H9 (cell line): Measurements from ENCODE around the gene CR1L. TPM values are rescaled to one million over a fixed set of nuclear protein-coding genes. Genes with fewer than 3 reads are reported as not detected.

ENCODE experiments used
- DNase-seq: peaks from one replicate; pipeline ENCODE4 v3.0.0-alpha.2; 2017
- H2AFZ ChIP-seq: one replicate; pipeline ENCODE4 v1.6.1; 2013; ENCODE audit warnings: mild to moderate bottlenecking, low read length, control low read depth, moderate library complexity
- H2AK5ac ChIP-seq: 2 replicates; pipeline ENCODE4 v1.6.1; 2013; ENCODE audit warnings: low read length, control low read depth, mixed read lengths; ENCODE audit not compliant: insufficient read length
- H2BK120ac ChIP-seq: one replicate; pipeline ENCODE4 v1.6.1; 2013; ENCODE audit warnings: low read depth, mild to moderate bottlenecking, low read length, control low read depth, inconsistent platforms; ENCODE audit not compliant: poor library complexity, severe bottlenecking
- H2BK12ac ChIP-seq: 2 replicates; pipeline ENCODE4 v1.6.1; 2013; ENCODE audit warnings: low read length, control low read depth, mixed read lengths, low read depth; ENCODE audit not compliant: insufficient read length
- H2BK15ac ChIP-seq: 2 replicates; pipeline ENCODE4 v1.6.1; 2013; ENCODE audit warnings: low read depth, low read length, control low read depth
- H2BK20ac ChIP-seq: one replicate; pipeline ENCODE4 v1.6.1; 2013; ENCODE audit warnings: low read depth, mild to moderate bottlenecking, low read length, control low read depth, inconsistent platforms; ENCODE audit not compliant: poor library complexity, severe bottlenecking
- H2BK5ac ChIP-seq: 2 replicates; pipeline ENCODE4 v1.6.1; 2013; ENCODE audit warnings: low read length, control low read depth, mixed read lengths; ENCODE audit not compliant: insufficient read length
- H3K14ac ChIP-seq: 2 replicates; pipeline ENCODE4 v1.6.1; 2013; ENCODE audit warnings: low read length, control low read depth; ENCODE audit not compliant: insufficient read depth
- H3K18ac ChIP-seq: 2 replicates; pipeline ENCODE4 v1.6.1; 2013; ENCODE audit warnings: low read depth, mild to moderate bottlenecking, mixed read lengths, low read length, control low read depth; ENCODE audit not compliant: insufficient read length
- H3K23ac ChIP-seq: 2 replicates; pipeline ENCODE4 v1.6.1; 2013; ENCODE audit warnings: low read length, control low read depth, mixed read lengths, low read depth; ENCODE audit not compliant: insufficient read length
- H3K23me2 ChIP-seq: 2 replicates; pipeline ENCODE4 v1.6.1; 2013; ENCODE audit warnings: low read depth, mild to moderate bottlenecking, mixed read lengths, low read length, control low read depth; ENCODE audit not compliant: insufficient read length, poor library complexity, severe bottlenecking
- H3K27ac ChIP-seq: 2 replicates; pipeline ENCODE4 v1.5.1; 2013; ENCODE audit warnings: low read length, control low read depth, mixed read lengths, low read depth; ENCODE audit not compliant: insufficient read length
- H3K27me3 ChIP-seq: 2 replicates; pipeline ENCODE4 v1.6.1; 2013; ENCODE audit warnings: low read length, control low read depth, inconsistent platforms; ENCODE audit not compliant: insufficient read depth
- H3K4ac ChIP-seq: 2 replicates; pipeline ENCODE4 v1.6.1; 2013; ENCODE audit warnings: low read depth, mild to moderate bottlenecking, control low read depth, inconsistent platforms, low read length, moderate library complexity
- H3K4me1 ChIP-seq: 2 replicates; pipeline ENCODE4 v1.6.1; 2013; ENCODE audit warnings: low read length, control low read depth, inconsistent platforms; ENCODE audit not compliant: insufficient read depth
- H3K4me2 ChIP-seq: 2 replicates; pipeline ENCODE4 v1.6.1; 2013; ENCODE audit warnings: low read length, control low read depth, mixed read lengths; ENCODE audit not compliant: insufficient read length, insufficient read depth
- H3K56ac ChIP-seq: 2 replicates; pipeline ENCODE4 v1.6.1; 2013; ENCODE audit warnings: low read depth, mild to moderate bottlenecking, mixed read lengths, low read length, control low read depth; ENCODE audit not compliant: insufficient read length
- H3K79me1 ChIP-seq: 2 replicates; pipeline ENCODE4 v1.6.1; 2013; ENCODE audit warnings: low read depth, mild to moderate bottlenecking, moderate library complexity, low read length, control low read depth, inconsistent platforms; ENCODE audit not compliant: insufficient read depth, poor library complexity, severe bottlenecking
- H3K79me2 ChIP-seq: 2 replicates; pipeline ENCODE4 v1.6.1; 2013; ENCODE audit warnings: low read length, control low read depth, inconsistent platforms; ENCODE audit not compliant: insufficient read depth
- H3K9ac ChIP-seq: 2 replicates; pipeline ENCODE4 v1.6.1; 2013; ENCODE audit warnings: low read length, control low read depth, mixed read lengths; ENCODE audit not compliant: insufficient read length; ENCODE audit errors: extremely low read depth
- H3K9me3 ChIP-seq: one replicate; pipeline ENCODE4 v1.6.1; 2013; ENCODE audit warnings: low read depth, low read length, inconsistent platforms; ENCODE audit not compliant: control insufficient read depth
- H3T11ph ChIP-seq: one replicate; pipeline ENCODE4 v1.6.1; 2013; ENCODE audit warnings: mild to moderate bottlenecking, low read length, control low read depth, inconsistent platforms
- H4K20me1 ChIP-seq: one replicate; pipeline ENCODE4 v1.6.1; 2013; ENCODE audit not compliant: control insufficient read depth, insufficient read length, insufficient read depth
- H4K5ac ChIP-seq: 2 replicates; pipeline ENCODE4 v1.6.1; 2013; ENCODE audit warnings: low read depth, mild to moderate bottlenecking, mixed read lengths, low read length, control low read depth; ENCODE audit not compliant: insufficient read length
- H4K8ac ChIP-seq: replicated peaks from 2 replicates; pipeline ENCODE4 v1.6.1; 2013; ENCODE audit warnings: low read length, control low read depth, mixed read lengths, low read depth; ENCODE audit not compliant: insufficient read length
- H4K91ac ChIP-seq: 2 replicates; pipeline ENCODE4 v1.6.1; 2013; ENCODE audit warnings: low read depth, mild to moderate bottlenecking, moderate library complexity, mixed read lengths, low read length, control low read depth; ENCODE audit not compliant: insufficient read length
- H3K27ac Mint-ChIP-seq, 3 experiments: 2 replicates in 2 of 3; 3 replicates in 1 of 3; pipeline ENCODE4 v1.8.0; 2020 to 2021; ENCODE audit warnings: mixed read lengths in 3 of 3, mild to moderate bottlenecking in 1 of 3, moderate library complexity in 1 of 3
- H3K27me3 Mint-ChIP-seq: 2 replicates; pipeline ENCODE4 v1.8.0; 2021; ENCODE audit warnings: low read depth, mild to moderate bottlenecking, moderate library complexity, mixed read lengths
- H3K36me3 Mint-ChIP-seq, 3 experiments: 2 replicates in 2 of 3; 3 replicates in 1 of 3; pipeline ENCODE4 v1.8.0; 2020 to 2021; ENCODE audit warnings: low read depth in 3 of 3, mixed read lengths in 3 of 3; ENCODE audit not compliant: insufficient read depth in 1 of 3
- H3K4me1 Mint-ChIP-seq, 2 experiments: 2 replicates each; pipeline ENCODE4 v1.8.0; 2020; ENCODE audit warnings: mixed read lengths in 2 of 2
- H3K4me3 Mint-ChIP-seq, 2 experiments: 2 replicates in 1 of 2; 3 replicates in 1 of 2; pipeline ENCODE4 v1.8.0; 2020 to 2021; ENCODE audit warnings: mild to moderate bottlenecking in 2 of 2, mixed read lengths in 2 of 2, moderate library complexity in 1 of 2
- H3K9me3 Mint-ChIP-seq, 2 experiments: 2 replicates in 1 of 2; 3 replicates in 1 of 2; pipeline ENCODE4 v1.8.0; 2020; ENCODE audit warnings: mild to moderate bottlenecking in 2 of 2, mixed read lengths in 2 of 2, moderate library complexity in 1 of 2
- WGBS: extraction: QIAGEN DNeasy Blood & Tissue Kit; methylation state at CpG from one replicate; pipeline ENCODE4 v1.1.7; 2013; ENCODE audit warnings: missing lambda C conversion rate, low lambda C conversion rate, mixed read lengths; ENCODE audit not compliant: insufficient read length; ENCODE audit errors: extremely low coverage; 5-methylcytosine and 5-hydroxymethylcytosine counted together
- total RNA-seq: library from RNA; stranded (reverse); gene quantifications from 2 replicates; pipeline ENCODE4 v1.2.1, GENCODE V29; 2021
- TF ChIP-seq, protein P1 (sequence below): fragments of 200-600 bp; sonication (generic); conservative IDR thresholded peaks from 3 replicates; pipeline ENCODE4 v1.8.0; 2021; ENCODE audit warnings: antibody characterized with exemption, mild to moderate bottlenecking

CR1L gene
- total RNA-seq, 1 experiment from 2014 or later, result 0.37 TPM

- H3K4me1 ChIP-seq, result peaks cover 2% of the 10 kb centered on the region; the same call in 1 of the 2 replicates
- WGBS, result no CpG with 5 or more reads among the region's 44 CpGs
- H4K8ac ChIP-seq, result no peak overlapping the region
- Mint-ChIP-seq H3K4me3 (0 out of 5 replicates have a peak overlapping the region, but pooled peaks of 1 of the 2 experiments have one; percentile 8), H3K27ac (no peak overlapping the region), H3K4me1 (peaks cover 12 to 16% of the 10 kb centered on the region in 2 experiments), H3K36me3 (peaks cover 1 to 12% (median 2%) of the 10 kb centered on the region in 3 experiments; a peak in 5 of 7 replicates), H3K9me3 (peaks cover 10 to 20% of the 10 kb centered on the region in 2 experiments), H3K27me3 (no peaks in the 10 kb centered on the region; the same call in 1 of the 2 replicates)
- no peak overlapping the region for H3T11ph ChIP-seq
- no peak overlapping the region for H3K9ac ChIP-seq
- no peak overlapping the region for H2BK120ac ChIP-seq
- peaks cover 3% of the 10 kb centered on the region; the same call in 1 of the 2 replicates for H3K27me3 ChIP-seq
- H2BK20ac ChIP-seq, result no peak overlapping the region
- no peak overlapping the region for H2BK15ac ChIP-seq
- no peak overlapping the region for H2BK5ac ChIP-seq
- H3K56ac ChIP-seq, result no peak overlapping the region
- TF ChIP-seq, protein P1, sequence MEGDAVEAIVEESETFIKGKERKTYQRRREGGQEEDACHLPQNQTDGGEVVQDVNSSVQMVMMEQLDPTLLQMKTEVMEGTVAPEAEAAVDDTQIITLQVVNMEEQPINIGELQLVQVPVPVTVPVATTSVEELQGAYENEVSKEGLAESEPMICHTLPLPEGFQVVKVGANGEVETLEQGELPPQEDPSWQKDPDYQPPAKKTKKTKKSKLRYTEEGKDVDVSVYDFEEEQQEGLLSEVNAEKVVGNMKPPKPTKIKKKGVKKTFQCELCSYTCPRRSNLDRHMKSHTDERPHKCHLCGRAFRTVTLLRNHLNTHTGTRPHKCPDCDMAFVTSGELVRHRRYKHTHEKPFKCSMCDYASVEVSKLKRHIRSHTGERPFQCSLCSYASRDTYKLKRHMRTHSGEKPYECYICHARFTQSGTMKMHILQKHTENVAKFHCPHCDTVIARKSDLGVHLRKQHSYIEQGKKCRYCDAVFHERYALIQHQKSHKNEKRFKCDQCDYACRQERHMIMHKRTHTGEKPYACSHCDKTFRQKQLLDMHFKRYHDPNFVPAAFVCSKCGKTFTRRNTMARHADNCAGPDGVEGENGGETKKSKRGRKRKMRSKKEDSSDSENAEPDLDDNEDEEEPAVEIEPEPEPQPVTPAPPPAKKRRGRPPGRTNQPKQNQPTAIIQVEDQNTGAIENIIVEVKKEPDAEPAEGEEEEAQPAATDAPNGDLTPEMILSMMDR, result no peak
- no peak overlapping the region for H3K23ac ChIP-seq
- H2BK12ac ChIP-seq, result no peak overlapping the region
- peaks cover 5% of the 10 kb centered on the region for H3K23me2 ChIP-seq
- no peak overlapping the region for H3K27ac ChIP-seq
- no peak overlapping the region for H3K18ac ChIP-seq
- H3K79me2 ChIP-seq, result no peaks in the 10 kb centered on the region
- no peak overlapping the region for H3K4ac ChIP-seq
- no peak overlapping the region for H4K5ac ChIP-seq
- peak overlapping the region; percentile 23 for H4K91ac ChIP-seq
- no peak overlapping the region for H3K14ac ChIP-seq
- DNase-seq, result no peak
- no peaks in the 10 kb centered on the region for H3K79me1 ChIP-seq
- H3K4me2 ChIP-seq, result peak overlapping the region; percentile 16
- no peak overlapping the region for H2AFZ ChIP-seq
- no peak overlapping the region for H2AK5ac ChIP-seq
- peaks cover 12% of the 10 kb centered on the region for H3K9me3 ChIP-seq
- no peaks in the 10 kb centered on the region for H4K20me1 ChIP-seq
Measured at GRCh38 chr1:207669528-207670009, 24.6 kb downstream of the CR1L start.
